Neural progenitor cell (in vitro differentiated cells): ENCODE measurements around the gene IP6K1. TPM values are rescaled to one million over a fixed set of nuclear protein-coding genes. Genes with fewer than 3 reads are reported as not detected.

Experiments used
- DNase-seq: peaks from one replicate; pipeline ENCODE4 v3.0.0-alpha.2; 2016; ENCODE audit warnings: low spot score
- H2AFZ ChIP-seq: fragments of 200-600 bp; sonication (generic); replicated peaks from 2 replicates; pipeline ENCODE4 v1.6.1; 2016; ENCODE audit warnings: antibody characterized with exemption
- H3F3A ChIP-seq: fragments of 200-600 bp; sonication (generic); 2 replicates; pipeline ENCODE4 v1.6.1; 2016; ENCODE audit warnings: antibody characterized with exemption, low read depth
- H3K27ac ChIP-seq: fragments of 200-600 bp; sonication (generic); 2 replicates; pipeline ENCODE4 v1.5.1; 2016; ENCODE audit warnings: mild to moderate bottlenecking
- H3K27me3 ChIP-seq: fragments of 200-600 bp; sonication (generic); 2 replicates; pipeline ENCODE4 v1.6.1; 2016; ENCODE audit warnings: mild to moderate bottlenecking, moderate library complexity
- H3K36me3 ChIP-seq: fragments of 200-600 bp; sonication (generic); 2 replicates; pipeline ENCODE4 v1.5.1; 2016
- H3K4me1 ChIP-seq: fragments of 200-600 bp; sonication (generic); 2 replicates; pipeline ENCODE4 v1.6.1; 2016; ENCODE audit warnings: mixed run types
- H3K4me2 ChIP-seq: fragments of 200-600 bp; sonication (generic); 2 replicates; pipeline ENCODE4 v1.6.1; 2016
- H3K4me3 ChIP-seq: fragments of 200-600 bp; sonication (generic); 2 replicates; pipeline ENCODE4 v1.5.1; 2016
- H3K79me2 ChIP-seq: fragments of 200-600 bp; sonication (generic); 2 replicates; pipeline ENCODE4 v1.6.1; 2016; ENCODE audit warnings: low read depth
- H3K9ac ChIP-seq: fragments of 200-600 bp; sonication (generic); 2 replicates; pipeline ENCODE4 v1.6.1; 2016
- H3K9me3 ChIP-seq: fragments of 200-600 bp; sonication (generic); 2 replicates; pipeline ENCODE4 v1.5.1; 2016; ENCODE audit warnings: low read depth
- H4K20me1 ChIP-seq: fragments of 200-600 bp; sonication (generic); 2 replicates; pipeline ENCODE4 v1.6.1; 2016; ENCODE audit warnings: low read depth
- H3K27ac Mint-ChIP-seq: 3 replicates; pipeline ENCODE4 v1.8.0; 2021; ENCODE audit warnings: mixed read lengths
- H3K27me3 Mint-ChIP-seq: 2 replicates; pipeline ENCODE4 v1.8.0; 2022; ENCODE audit warnings: low read depth, mild to moderate bottlenecking, inconsistent platforms, moderate library complexity, mixed read lengths; ENCODE audit not compliant: insufficient read depth
- H3K36me3 Mint-ChIP-seq: 3 replicates; pipeline ENCODE4 v1.8.0; 2021; ENCODE audit warnings: mixed read lengths
- H3K4me1 Mint-ChIP-seq: 3 replicates; pipeline ENCODE4 v1.8.0; 2021; ENCODE audit warnings: mixed read lengths
- H3K4me3 Mint-ChIP-seq: 3 replicates; pipeline ENCODE4 v1.8.0; 2021; ENCODE audit warnings: mild to moderate bottlenecking, moderate library complexity, mixed read lengths
- H3K9me3 Mint-ChIP-seq: 3 replicates; pipeline ENCODE4 v1.8.0; 2020; ENCODE audit warnings: mixed read lengths
- EZH2 ChIP-seq: fragments of 200-600 bp; sonication (generic); IDR thresholded peaks from 2 replicates; pipeline ENCODE4 v1.6.1; 2017; ENCODE audit warnings: antibody characterized with exemption, mild to moderate bottlenecking, moderate library complexity
- EZH2phosphoT487 ChIP-seq: fragments of 200-600 bp; sonication (generic); IDR thresholded peaks from 2 replicates; pipeline ENCODE4 v1.6.1; 2017; ENCODE audit warnings: antibody characterized with exemption
- total RNA-seq: library from RNA; depleted of rRNA; stranded (reverse); fragments of >200 nt; gene quantifications from 2 replicates; pipeline ENCODE4 v1.2.3, GENCODE V29; 2015; ENCODE audit warnings: low replicate concordance
- TF ChIP-seq, protein P1 (sequence below): fragments of 200-600 bp; sonication (generic); IDR thresholded peaks from 2 replicates; pipeline ENCODE4 v1.5.1; 2017; ENCODE audit warnings: antibody characterized with exemption, mild to moderate bottlenecking

IP6K1 gene
- total RNA-seq, 1 donor from 2014 or later = 26.3 TPM

DNA sequence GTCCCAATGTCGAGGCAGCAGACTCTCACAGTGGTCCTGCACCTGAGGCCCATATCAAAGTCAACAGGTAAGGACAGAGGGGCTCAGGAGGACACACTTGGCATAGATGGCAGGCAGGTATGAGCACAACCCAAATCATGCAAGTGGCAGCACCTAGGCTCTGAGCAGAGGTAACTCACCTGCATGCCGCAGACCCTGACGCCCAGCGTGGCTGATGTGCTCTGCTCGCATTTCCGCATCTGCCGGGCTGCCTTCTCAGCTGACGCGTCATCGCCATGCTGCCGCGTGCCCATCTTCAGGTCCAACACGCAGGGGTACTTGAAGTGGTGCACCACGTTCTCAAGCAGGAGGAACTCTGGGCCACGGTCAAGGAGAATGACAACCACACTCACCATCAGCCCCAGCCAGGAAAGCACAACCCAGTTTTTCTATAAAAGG lies 58.4 kb downstream of the IP6K1 start:
- H3K4me3 ChIP-seq = no peak overlapping the region
- no peak overlapping the region for H3K27ac ChIP-seq
- Mint-ChIP-seq H3K4me1 (peaks cover 8% of the 10 kb centered on the region), H3K27me3 (peaks cover 6% of the 10 kb centered on the region), H3K27ac (no peak overlapping the region), H3K36me3 (peaks cover 18% of the 10 kb centered on the region), H3K9me3 (no peaks in the 10 kb centered on the region), H3K4me3 (no peak overlapping the region)
- peaks cover 26% of the 10 kb centered on the region for H3F3A ChIP-seq
- no peak for TF ChIP-seq EZH2
- no peaks in the 10 kb centered on the region for H4K20me1 ChIP-seq
- DNase-seq = no peak
- no peaks in the 10 kb centered on the region for H3K27me3 ChIP-seq
- H3K9ac ChIP-seq = no peak overlapping the region
- peaks cover 6% of the 10 kb centered on the region for H3K79me2 ChIP-seq
- no peak overlapping the region for H3K4me2 ChIP-seq
- H3K36me3 ChIP-seq = no peaks in the 10 kb centered on the region
- H3K4me1 ChIP-seq = peaks cover 2% of the 10 kb centered on the region
- no peaks in the 10 kb centered on the region for H3K9me3 ChIP-seq
- H2AFZ ChIP-seq = no peak overlapping the region

DNA sequence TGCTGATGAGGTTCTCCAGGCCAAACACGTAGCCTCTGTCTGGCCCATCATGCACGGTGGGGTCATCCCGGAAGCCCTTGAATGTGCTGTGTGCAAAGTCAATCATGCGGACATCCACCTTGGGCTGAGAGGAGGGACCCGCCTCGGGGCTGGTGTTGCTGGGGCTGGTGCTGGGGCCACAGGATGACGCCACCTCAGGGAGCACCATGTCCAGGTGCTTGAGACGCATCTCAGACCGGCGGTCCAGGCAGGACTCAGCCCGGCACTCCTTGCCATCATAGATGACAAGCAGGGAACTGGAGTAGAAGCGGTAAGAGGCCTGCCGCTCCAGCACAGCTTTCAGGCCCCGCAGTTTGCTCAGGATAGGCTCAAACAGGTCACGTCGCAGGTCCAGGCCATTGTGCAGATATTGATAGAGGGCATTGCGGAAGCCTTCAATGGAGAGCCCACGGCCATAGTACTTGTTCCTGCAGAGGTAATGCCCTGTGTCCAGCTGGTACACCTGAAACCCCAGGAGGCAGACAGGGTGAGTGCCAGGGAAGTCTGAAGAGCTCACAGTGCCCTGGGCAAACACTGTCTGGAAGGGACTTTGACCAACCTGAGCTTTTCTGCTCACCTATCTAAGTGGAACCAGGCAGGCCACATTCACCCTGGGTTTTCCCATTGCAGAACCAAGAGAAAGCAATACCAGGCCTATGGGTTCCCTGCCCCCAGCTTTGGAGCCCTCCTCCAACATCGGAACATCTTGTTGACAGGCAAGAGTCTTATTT lies 59.0 kb downstream of the IP6K1 start:
- no peak overlapping the region for H3K9ac ChIP-seq
- TF ChIP-seq, protein P1, sequence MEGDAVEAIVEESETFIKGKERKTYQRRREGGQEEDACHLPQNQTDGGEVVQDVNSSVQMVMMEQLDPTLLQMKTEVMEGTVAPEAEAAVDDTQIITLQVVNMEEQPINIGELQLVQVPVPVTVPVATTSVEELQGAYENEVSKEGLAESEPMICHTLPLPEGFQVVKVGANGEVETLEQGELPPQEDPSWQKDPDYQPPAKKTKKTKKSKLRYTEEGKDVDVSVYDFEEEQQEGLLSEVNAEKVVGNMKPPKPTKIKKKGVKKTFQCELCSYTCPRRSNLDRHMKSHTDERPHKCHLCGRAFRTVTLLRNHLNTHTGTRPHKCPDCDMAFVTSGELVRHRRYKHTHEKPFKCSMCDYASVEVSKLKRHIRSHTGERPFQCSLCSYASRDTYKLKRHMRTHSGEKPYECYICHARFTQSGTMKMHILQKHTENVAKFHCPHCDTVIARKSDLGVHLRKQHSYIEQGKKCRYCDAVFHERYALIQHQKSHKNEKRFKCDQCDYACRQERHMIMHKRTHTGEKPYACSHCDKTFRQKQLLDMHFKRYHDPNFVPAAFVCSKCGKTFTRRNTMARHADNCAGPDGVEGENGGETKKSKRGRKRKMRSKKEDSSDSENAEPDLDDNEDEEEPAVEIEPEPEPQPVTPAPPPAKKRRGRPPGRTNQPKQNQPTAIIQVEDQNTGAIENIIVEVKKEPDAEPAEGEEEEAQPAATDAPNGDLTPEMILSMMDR = no peak
- TF ChIP-seq EZH2phosphoT487 (no peak), EZH2 (no peak)
- peaks cover 5% of the 10 kb centered on the region for H3K4me1 ChIP-seq
- Mint-ChIP-seq H3K27me3 (peaks cover 9% of the 10 kb centered on the region), H3K4me3 (peak overlapping the region; percentile 35), H3K27ac (no peak overlapping the region), H3K4me1 (peaks cover 13% of the 10 kb centered on the region), H3K36me3 (peaks cover 12% of the 10 kb centered on the region), H3K9me3 (no peaks in the 10 kb centered on the region)
- H3K27me3 ChIP-seq = no peaks in the 10 kb centered on the region
- H4K20me1 ChIP-seq = no peaks in the 10 kb centered on the region
- no peak overlapping the region for H2AFZ ChIP-seq
- no peak overlapping the region for H3K4me2 ChIP-seq
- peaks cover 26% of the 10 kb centered on the region for H3F3A ChIP-seq
- no peak for DNase-seq
- no peak overlapping the region for H3K4me3 ChIP-seq
- peaks cover 12% of the 10 kb centered on the region for H3K79me2 ChIP-seq
- no peaks in the 10 kb centered on the region for H3K36me3 ChIP-seq
- no peaks in the 10 kb centered on the region for H3K9me3 ChIP-seq
- H3K27ac ChIP-seq = no peak overlapping the region

GRCh38 chr3:49725906-49726681 lies 60.2 kb downstream of the IP6K1 start:
- Mint-ChIP-seq H3K27ac (no peak overlapping the region), H3K4me1 (peaks cover 17% of the 10 kb centered on the region), H3K9me3 (no peaks in the 10 kb centered on the region), H3K4me3 (peak overlapping the region; percentile 27), H3K36me3 (peaks cover 10% of the 10 kb centered on the region), H3K27me3 (peaks cover 9% of the 10 kb centered on the region)
- Histone ChIP-seq H3K79me2 (peaks cover 12% of the 10 kb centered on the region), H2AFZ (no peak overlapping the region), H3K27me3 (no peaks in the 10 kb centered on the region), H3K36me3 (no peaks in the 10 kb centered on the region), H3K4me1 (peaks cover 5% of the 10 kb centered on the region), H3K4me3 (no peak overlapping the region), H3K9me3 (no peaks in the 10 kb centered on the region), H3K9ac (no peak overlapping the region), H4K20me1 (no peaks in the 10 kb centered on the region), H3K27ac (no peak overlapping the region), H3F3A (peaks cover 26% of the 10 kb centered on the region), H3K4me2 (no peak overlapping the region)
- TF ChIP-seq EZH2phosphoT487 (no peak), EZH2 (no peak)
- TF ChIP-seq, protein P1 = no peak
- DNase-seq = no peak
